Breast epithelium (tissue), 4 donors: ENCODE measurements around the gene CPED1. TPM values are rescaled to one million over a fixed set of nuclear protein-coding genes. Genes with fewer than 3 reads are reported as not detected.

Experiments used
- DNase-seq, 2 donors: peaks; one replicate each; pipeline ENCODE4 v3.0.0-alpha.2; 2019; ENCODE audit warnings: low spot score in 2 of 2
- H3K27ac ChIP-seq, 2 donors: fragments of 200-600 bp; sonication (generic) in 1 of 2; one replicate each; pipeline ENCODE4 v1.5.1; 2016 to 2019; ENCODE audit warnings: mild to moderate bottlenecking in 1 of 2
- H3K27me3 ChIP-seq, 2 donors: fragments of 200-600 bp; sonication (generic) in 1 of 2; one replicate each; pipeline versions ENCODE4 v1.5.1 to v1.6.0; 2017 to 2019; ENCODE audit warnings: control low read depth in 1 of 2, mild to moderate bottlenecking in 1 of 2
- H3K36me3 ChIP-seq: fragments of 200-600 bp; one replicate; pipeline ENCODE4 v1.5.1; 2019
- H3K4me1 ChIP-seq, 2 donors: fragments of 200-600 bp; sonication (generic); one replicate each; pipeline ENCODE4 v1.5.1; 2016 to 2019; ENCODE audit warnings: control low read depth in 1 of 2
- H3K4me3 ChIP-seq, 3 donors: fragments of 200-600 bp; sonication (generic); 1 replicate in 2 of 3; 2 replicates in 1 of 3; pipeline ENCODE4 v1.5.1; 2016 to 2019; ENCODE audit warnings: mild to moderate bottlenecking in 3 of 3, moderate library complexity in 2 of 3
- H3K9me3 ChIP-seq, 2 donors: fragments of 200-600 bp; sonication (generic) in 1 of 2; one replicate each; pipeline ENCODE4 v1.5.1; 2016 to 2019; ENCODE audit warnings: control low read depth in 1 of 2
- CTCF ChIP-seq, 3 donors: fragments of 450-650 bp; IDR thresholded peaks; one replicate each; pipeline ENCODE4 v1.5.1; 2016 to 2017; ENCODE audit warnings: antibody characterized with exemption in 3 of 3, mild to moderate bottlenecking in 3 of 3, moderate library complexity in 3 of 3
- POLR2A ChIP-seq: fragments of 450-650 bp; IDR thresholded peaks from one replicate; pipeline ENCODE4 v1.6.1; 2016; ENCODE audit warnings: antibody characterized with exemption, mild to moderate bottlenecking, moderate library complexity
- POLR2AphosphoS5 ChIP-seq, 3 donors: sonication (generic); formaldehyde crosslinking; IDR thresholded peaks; one replicate each; pipeline ENCODE4 v1.6.1; 2017; ENCODE audit warnings: antibody characterized with exemption in 3 of 3
- intact Hi-C: fragments of 100-400 bp; cut with DNase I; formaldehyde crosslinking; loops from one replicate; pipeline ENCODE4 v1.15.1; 2023; ENCODE audit warnings: low total_unique reads
- total RNA-seq, 3 donors: library from RNA; depleted of rRNA; stranded (reverse); fragments of >200 nt; gene quantifications; one replicate each; pipeline ENCODE4 v1.1.0, GENCODE V29; 2016

Gene CPED1
- total RNA-seq, 3 donors from 2014 or later, result 14.3 to 29.3 (median 15.4) TPM

GRCh38 chr7:121085922-121086321 is 97.4 kb downstream of the CPED1 start:
- H3K27me3 ChIP-seq, result no peaks in the 10 kb centered on the region
- H3K4me3 ChIP-seq, result no peak overlapping the region
- H3K36me3 ChIP-seq, result no peaks in the 10 kb centered on the region
- TF ChIP-seq CTCF (IDR thresholded peaks at IDR 0.05) (no peak), POLR2A (no peak), POLR2AphosphoS5 (IDR thresholded peaks at IDR 0.05) (no peak)
- H3K4me1 ChIP-seq, result no peaks in the 10 kb centered on the region
- no peak overlapping the region for H3K27ac ChIP-seq
- no peaks in the 10 kb centered on the region for H3K9me3 ChIP-seq
- intact Hi-C loops, result loop anchor here (10.0 kb wide), 1 partner anchor 101 kb away; the partner anchor contains the start of gene CPED1
- DNase-seq, result no peak

- Histone ChIP-seq H3K4me1 (no peaks in the 10 kb centered on the region), H3K27me3 (no peaks in the 10 kb centered on the region), H3K4me3 (no peak overlapping the region), H3K9me3 (no peaks in the 10 kb centered on the region), H3K36me3 (no peaks in the 10 kb centered on the region), H3K27ac (no peak overlapping the region)
- DNase-seq, result no peak
- TF ChIP-seq CTCF (IDR thresholded peaks at IDR 0.05) (no peak), POLR2A (no peak), POLR2AphosphoS5 (IDR thresholded peaks at IDR 0.05) (no peak)
- intact Hi-C loops, result loop anchor here (10.0 kb wide), 1 partner anchor 104 kb away; the partner anchor contains the start of gene CPED1
Measured at GRCh38 chr7:121088870-121089269, 100.4 kb downstream of the CPED1 start.

GRCh38 chr7:121094829-121095228 is 106.3 kb downstream of the CPED1 start:
- Histone ChIP-seq H3K9me3 (no peaks in the 10 kb centered on the region), H3K36me3 (no peaks in the 10 kb centered on the region), H3K27me3 (no peaks in the 10 kb centered on the region), H3K27ac (no peak overlapping the region), H3K4me1 (no peaks in the 10 kb centered on the region), H3K4me3 (no peak overlapping the region)
- DNase-seq, result no peak
- TF ChIP-seq POLR2AphosphoS5 (IDR thresholded peaks at IDR 0.05) (no peak), POLR2A (no peak), CTCF (IDR thresholded peaks at IDR 0.05) (no peak)
- intact Hi-C loops, result loop anchor here (5.0 kb wide), 1 partner anchor 762 kb away; no protein-coding TSS in a partner anchor

GRCh38 chr7:121097577-121097976 is 109.1 kb downstream of the CPED1 start:
- TF ChIP-seq POLR2A (no peak), CTCF (IDR thresholded peaks at IDR 0.05) (no peak), POLR2AphosphoS5 (IDR thresholded peaks at IDR 0.05) (no peak)
- H3K36me3 ChIP-seq, result no peaks in the 10 kb centered on the region
- no peak overlapping the region for H3K4me3 ChIP-seq
- no peaks in the 10 kb centered on the region for H3K4me1 ChIP-seq
- H3K27ac ChIP-seq, result no peak overlapping the region
- no peaks in the 10 kb centered on the region for H3K27me3 ChIP-seq
- DNase-seq, result no peak
- no peaks in the 10 kb centered on the region for H3K9me3 ChIP-seq
- intact Hi-C loops, result loop anchor here (5.0 kb wide), 1 partner anchor 760 kb away; no protein-coding TSS in a partner anchor

GRCh38 chr7:121099572-121099971 is 111.1 kb downstream of the CPED1 start:
- no peaks in the 10 kb centered on the region for H3K36me3 ChIP-seq
- no peaks in the 10 kb centered on the region for H3K9me3 ChIP-seq
- intact Hi-C loops, result loop anchor here (5.0 kb wide), 1 partner anchor 758 kb away; no protein-coding TSS in a partner anchor
- no peak overlapping the region for H3K4me3 ChIP-seq
- no peak overlapping the region for H3K27ac ChIP-seq
- no peaks in the 10 kb centered on the region for H3K27me3 ChIP-seq
- H3K4me1 ChIP-seq, result no peaks in the 10 kb centered on the region
- no peak for DNase-seq
- TF ChIP-seq CTCF (IDR thresholded peaks at IDR 0.05), result no peak
- TF ChIP-seq POLR2A, result no peak
- no peak for TF ChIP-seq POLR2AphosphoS5 (IDR thresholded peaks at IDR 0.05)
